ENCODE results near the gene MED12L.
"Not testable (repeated sequence)": the region's sequence is repeated elsewhere in the genome, so short reads cannot be mapped to it uniquely, and the experiment has no call there.

MED12L gene

DNA sequence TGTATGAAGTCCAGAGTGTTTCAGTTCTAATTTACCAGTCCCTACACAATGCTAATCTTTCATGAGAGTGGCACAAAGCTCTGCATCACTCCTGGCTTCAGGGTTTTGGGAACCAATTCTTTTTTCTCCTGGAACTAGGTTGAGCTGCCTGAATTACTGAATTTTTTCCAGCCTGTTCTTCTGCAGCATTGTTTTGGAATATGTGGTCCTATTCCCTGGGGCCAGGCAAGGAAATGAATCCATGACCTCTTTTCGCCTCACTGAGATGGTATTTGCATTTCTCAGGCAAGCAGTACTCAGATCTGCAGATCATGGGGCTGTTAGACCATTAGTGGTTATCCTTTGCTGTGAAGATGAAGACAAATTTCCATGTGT is 143.2 kb downstream of the MED12L start:
- Histone ChIP-seq H3K4me3 (ENCODE audit: low read length) (no peak overlapping the region), H3K9ac (ENCODE audit: low read length) (peak overlapping the region; percentile 4), H2BK120ac (ENCODE audit: low read depth, low read length) (no peak overlapping the region), H3K18ac (ENCODE audit: low read length) (peak overlapping the region; percentile 22), H3K36me3 (ENCODE audit: control insufficient read depth, insufficient read depth, low read length) (no peaks in the 10 kb centered on the region), H3K4ac (ENCODE audit: low read depth, low read length) (no peak overlapping the region), H3K56ac (ENCODE audit: low read length) (no peak overlapping the region), H3K23ac (ENCODE audit: low read length) (no peak overlapping the region), H3K4me2 (ENCODE audit: low read length) (no peak overlapping the region), H4K5ac (ENCODE audit: low read length) (no peak overlapping the region), H3K79me1 (ENCODE audit: low read length) (no peaks in the 10 kb centered on the region), H3K27me3 (ENCODE audit: insufficient read depth, low read length, poor library complexity) (no peaks in the 10 kb centered on the region), H2AK5ac (ENCODE audit: low read length) (no peak overlapping the region), H3K4me1 (ENCODE audit: control insufficient read depth, low read depth, low read length) (peaks cover 5% of the 10 kb centered on the region), H4K8ac (ENCODE audit: low read depth, low read length) (no peak overlapping the region), H3K79me2 (ENCODE audit: control insufficient read depth, insufficient read depth, low read length) (no peaks in the 10 kb centered on the region), H2BK15ac (replicated peaks; ENCODE audit: low read depth) (no peak overlapping the region), H2BK5ac (ENCODE audit: low read length) (no peak overlapping the region), H3K27ac (ENCODE audit: low read depth, low read length) (peak overlapping the region; percentile 47)
- WGBS (ENCODE audit: extremely low coverage, insufficient coverage, low lambda C conversion rate), result no CpG with 5 or more reads among the region's 1 CpG
- DNase-seq, result peak; percentile 43

DNA sequence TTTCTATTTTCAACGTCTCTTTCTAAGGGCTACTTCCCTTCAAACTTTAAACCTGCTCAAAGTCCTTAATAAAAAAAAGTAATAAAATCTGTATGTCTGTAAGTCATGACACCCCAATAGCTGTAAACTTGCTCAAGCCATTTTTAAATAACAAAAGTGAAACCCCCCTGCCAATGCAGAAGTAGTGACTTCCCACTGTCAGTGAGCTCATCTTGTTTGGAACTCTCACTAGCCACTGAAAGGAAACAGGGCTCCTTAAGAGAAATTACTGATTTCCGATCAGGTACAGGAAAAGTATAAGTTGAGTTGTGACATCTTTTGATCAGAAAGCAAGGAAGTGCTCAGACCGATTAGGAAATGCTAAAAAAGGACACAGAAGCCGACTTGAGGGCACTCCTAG is 145.2 kb downstream of the MED12L start:
- Histone ChIP-seq H3K18ac (ENCODE audit: low read length) (no peak overlapping the region), H3K4me3 (ENCODE audit: low read length) (no peak overlapping the region), H3K4me1 (ENCODE audit: control insufficient read depth, low read depth, low read length) (peaks cover 5% of the 10 kb centered on the region), H3K56ac (ENCODE audit: low read length) (no peak overlapping the region), H3K23ac (ENCODE audit: low read length) (no peak overlapping the region), H3K79me1 (ENCODE audit: low read length) (no peaks in the 10 kb centered on the region), H3K79me2 (ENCODE audit: control insufficient read depth, insufficient read depth, low read length) (no peaks in the 10 kb centered on the region), H3K4me2 (ENCODE audit: low read length) (no peak overlapping the region), H3K27me3 (ENCODE audit: insufficient read depth, low read length, poor library complexity) (no peaks in the 10 kb centered on the region), H2BK5ac (ENCODE audit: low read length) (no peak overlapping the region), H3K36me3 (ENCODE audit: control insufficient read depth, insufficient read depth, low read length) (no peaks in the 10 kb centered on the region), H2AK5ac (ENCODE audit: low read length) (no peak overlapping the region), H3K27ac (ENCODE audit: low read depth, low read length) (no peak overlapping the region), H3K4ac (ENCODE audit: low read depth, low read length) (no peak overlapping the region), H2BK15ac (replicated peaks; ENCODE audit: low read depth) (no peak overlapping the region), H3K9ac (ENCODE audit: low read length) (no peak overlapping the region), H4K5ac (ENCODE audit: low read length) (no peak overlapping the region), H4K8ac (ENCODE audit: low read depth, low read length) (no peak overlapping the region), H2BK120ac (ENCODE audit: low read depth, low read length) (no peak overlapping the region)
- no CpG with 5 or more reads among the region's 4 CpGs for WGBS (ENCODE audit: extremely low coverage, insufficient coverage, low lambda C conversion rate)
- no peak for DNase-seq

DNA sequence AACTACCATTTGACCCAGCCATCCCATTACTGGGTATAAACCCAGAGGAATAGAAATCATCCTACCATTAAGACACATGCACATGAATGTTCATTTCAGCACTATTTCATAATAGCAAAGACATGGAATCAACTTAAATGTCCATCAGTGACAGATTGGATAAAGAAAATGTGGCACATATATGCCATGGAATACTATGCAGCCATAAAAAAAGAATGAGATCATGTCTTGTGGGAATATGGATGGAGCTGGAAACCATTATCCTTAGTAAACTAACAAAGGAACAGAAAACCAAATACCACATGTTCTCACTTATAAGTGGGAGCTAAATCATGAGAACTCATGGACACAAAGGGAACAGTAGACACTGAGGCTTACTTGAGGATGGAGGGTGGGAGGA is 146.9 kb downstream of the MED12L start:
- not testable (repeated sequence) for H3K4me1 ChIP-seq (ENCODE audit: control insufficient read depth, low read depth, low read length); H3K79me1 ChIP-seq (ENCODE audit: low read length); H2AK5ac ChIP-seq (ENCODE audit: low read length); H3K4ac ChIP-seq (ENCODE audit: low read depth, low read length); H4K5ac ChIP-seq (ENCODE audit: low read length); H3K18ac ChIP-seq (ENCODE audit: low read length); H3K27ac ChIP-seq (ENCODE audit: low read depth, low read length); H3K4me3 ChIP-seq (ENCODE audit: low read length); H3K79me2 ChIP-seq (ENCODE audit: control insufficient read depth, insufficient read depth, low read length); H2BK5ac ChIP-seq (ENCODE audit: low read length); H4K8ac ChIP-seq (ENCODE audit: low read depth, low read length); H2BK120ac ChIP-seq (ENCODE audit: low read depth, low read length); H2BK15ac ChIP-seq (replicated peaks; ENCODE audit: low read depth); DNase-seq; H3K27me3 ChIP-seq (ENCODE audit: insufficient read depth, low read length, poor library complexity); H3K56ac ChIP-seq (ENCODE audit: low read length); H3K9ac ChIP-seq (ENCODE audit: low read length); H3K36me3 ChIP-seq (ENCODE audit: control insufficient read depth, insufficient read depth, low read length); H3K23ac ChIP-seq (ENCODE audit: low read length); H3K4me2 ChIP-seq (ENCODE audit: low read length)

DNA sequence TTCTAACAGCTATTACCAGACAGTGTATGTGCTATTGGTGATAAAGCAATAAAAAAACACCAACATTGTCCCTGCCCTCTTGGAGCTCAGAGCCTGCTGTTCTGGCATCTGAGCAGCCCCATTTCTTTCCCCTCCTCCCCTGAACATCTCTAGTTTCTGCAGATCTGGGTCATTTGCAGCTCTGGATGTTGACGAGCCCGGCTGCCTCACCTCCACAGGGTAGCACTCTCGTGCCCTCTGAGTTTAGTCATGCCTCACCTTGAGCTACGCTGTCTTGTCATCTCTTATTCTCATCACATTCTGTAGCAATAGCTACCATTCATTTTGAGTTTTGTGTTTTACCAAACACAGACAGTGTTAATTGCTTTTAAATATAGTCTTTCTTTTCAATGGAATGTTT is 147.5 kb downstream of the MED12L start:
- Histone ChIP-seq H3K27ac (ENCODE audit: low read depth, low read length) (no peak overlapping the region), H4K5ac (ENCODE audit: low read length) (no peak overlapping the region), H3K9ac (ENCODE audit: low read length) (no peak overlapping the region), H3K18ac (ENCODE audit: low read length) (no peak overlapping the region), H3K4me1 (ENCODE audit: control insufficient read depth, low read depth, low read length) (peaks cover 5% of the 10 kb centered on the region), H2BK5ac (ENCODE audit: low read length) (no peak overlapping the region), H3K79me1 (ENCODE audit: low read length) (no peaks in the 10 kb centered on the region), H3K27me3 (ENCODE audit: insufficient read depth, low read length, poor library complexity) (no peaks in the 10 kb centered on the region), H3K23ac (ENCODE audit: low read length) (no peak overlapping the region), H3K4me3 (ENCODE audit: low read length) (no peak overlapping the region), H3K36me3 (ENCODE audit: control insufficient read depth, insufficient read depth, low read length) (no peaks in the 10 kb centered on the region), H3K4me2 (ENCODE audit: low read length) (no peak overlapping the region), H2BK15ac (replicated peaks; ENCODE audit: low read depth) (no peak overlapping the region), H4K8ac (ENCODE audit: low read depth, low read length) (no peak overlapping the region), H3K56ac (ENCODE audit: low read length) (no peak overlapping the region), H3K79me2 (ENCODE audit: control insufficient read depth, insufficient read depth, low read length) (no peaks in the 10 kb centered on the region), H2AK5ac (ENCODE audit: low read length) (no peak overlapping the region), H3K4ac (ENCODE audit: low read depth, low read length) (no peak overlapping the region), H2BK120ac (ENCODE audit: low read depth, low read length) (no peak overlapping the region)
- DNase-seq, result no peak
- no CpG with 5 or more reads among the region's 4 CpGs for WGBS (ENCODE audit: extremely low coverage, insufficient coverage, low lambda C conversion rate)

DNA sequence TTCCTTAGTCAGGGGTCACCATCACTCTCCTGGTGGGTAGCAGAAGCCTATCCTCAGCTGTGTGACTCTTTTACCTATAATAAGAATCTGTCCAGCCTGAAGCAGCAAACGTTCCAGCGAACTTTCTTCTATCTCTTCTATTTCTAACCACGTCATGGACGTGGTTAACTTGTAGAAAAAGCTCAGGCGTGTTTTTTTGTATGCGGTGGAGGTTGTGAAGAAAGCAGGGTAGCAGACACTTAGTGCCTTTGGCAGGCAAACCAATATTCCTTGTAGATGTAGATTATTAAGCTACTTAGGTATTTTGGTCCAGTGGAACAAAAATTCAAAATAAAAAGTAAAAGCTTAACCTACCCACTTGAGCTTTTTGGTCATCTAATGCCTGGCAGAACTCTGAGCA is 149.4 kb downstream of the MED12L start:
- H2BK120ac ChIP-seq (ENCODE audit: low read depth, low read length), result no peak overlapping the region
- no peak overlapping the region for H3K56ac ChIP-seq (ENCODE audit: low read length)
- H4K5ac ChIP-seq (ENCODE audit: low read length), result no peak overlapping the region
- no peak overlapping the region for H2AK5ac ChIP-seq (ENCODE audit: low read length)
- no peak overlapping the region for H3K23ac ChIP-seq (ENCODE audit: low read length)
- no peaks in the 10 kb centered on the region for H3K79me2 ChIP-seq (ENCODE audit: control insufficient read depth, insufficient read depth, low read length)
- WGBS (ENCODE audit: extremely low coverage, insufficient coverage, low lambda C conversion rate), result no CpG with 5 or more reads among the region's 6 CpGs
- no peak overlapping the region for H3K18ac ChIP-seq (ENCODE audit: low read length)
- H3K27me3 ChIP-seq (ENCODE audit: insufficient read depth, low read length, poor library complexity), result no peaks in the 10 kb centered on the region
- DNase-seq, result no peak
- H3K4me3 ChIP-seq (ENCODE audit: low read length), result no peak overlapping the region
- H3K9ac ChIP-seq (ENCODE audit: low read length), result no peak overlapping the region
- no peak overlapping the region for H2BK15ac ChIP-seq (replicated peaks; ENCODE audit: low read depth)
- no peak overlapping the region for H3K27ac ChIP-seq (ENCODE audit: low read depth, low read length)
- H3K4me1 ChIP-seq (ENCODE audit: control insufficient read depth, low read depth, low read length), result no peaks in the 10 kb centered on the region
- no peaks in the 10 kb centered on the region for H3K36me3 ChIP-seq (ENCODE audit: control insufficient read depth, insufficient read depth, low read length)
- H2BK5ac ChIP-seq (ENCODE audit: low read length), result no peak overlapping the region
- H4K8ac ChIP-seq (ENCODE audit: low read depth, low read length), result no peak overlapping the region
- no peaks in the 10 kb centered on the region for H3K79me1 ChIP-seq (ENCODE audit: low read length)
- H3K4ac ChIP-seq (ENCODE audit: low read depth, low read length), result no peak overlapping the region
- no peak overlapping the region for H3K4me2 ChIP-seq (ENCODE audit: low read length)

DNA sequence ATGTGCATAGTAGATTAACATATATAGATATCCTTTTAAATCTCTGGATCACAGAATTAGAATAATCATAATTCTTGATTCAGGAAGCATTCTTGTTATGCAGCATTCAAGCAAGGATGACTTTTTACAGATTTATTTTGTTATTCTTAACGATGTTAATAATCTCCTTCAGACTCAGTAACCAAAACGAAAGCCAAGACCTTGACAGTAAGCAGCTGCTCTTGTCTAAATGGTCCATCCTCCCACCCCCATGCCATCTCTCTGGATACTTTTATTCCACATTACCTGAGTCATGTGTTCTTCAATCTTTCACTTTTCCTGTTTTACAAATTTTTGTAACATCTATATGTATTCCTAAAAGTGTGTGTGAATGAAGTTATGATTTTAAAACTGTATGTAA is 150.9 kb downstream of the MED12L start:
- no peak overlapping the region for H2BK15ac ChIP-seq (replicated peaks; ENCODE audit: low read depth)
- DNase-seq, result no peak
- no peaks in the 10 kb centered on the region for H3K79me1 ChIP-seq (ENCODE audit: low read length)
- no peak overlapping the region for H3K23ac ChIP-seq (ENCODE audit: low read length)
- H3K27ac ChIP-seq (ENCODE audit: low read depth, low read length), result no peak overlapping the region
- H3K9ac ChIP-seq (ENCODE audit: low read length), result no peak overlapping the region
- no peak overlapping the region for H3K4me2 ChIP-seq (ENCODE audit: low read length)
- no peak overlapping the region for H2BK120ac ChIP-seq (ENCODE audit: low read depth, low read length)
- H3K4me1 ChIP-seq (ENCODE audit: control insufficient read depth, low read depth, low read length), result no peaks in the 10 kb centered on the region
- H3K79me2 ChIP-seq (ENCODE audit: control insufficient read depth, insufficient read depth, low read length), result no peaks in the 10 kb centered on the region
- no peak overlapping the region for H2AK5ac ChIP-seq (ENCODE audit: low read length)
- H3K4me3 ChIP-seq (ENCODE audit: low read length), result no peak overlapping the region
- no peak overlapping the region for H4K5ac ChIP-seq (ENCODE audit: low read length)
- H3K36me3 ChIP-seq (ENCODE audit: control insufficient read depth, insufficient read depth, low read length), result no peaks in the 10 kb centered on the region
- no peaks in the 10 kb centered on the region for H3K27me3 ChIP-seq (ENCODE audit: insufficient read depth, low read length, poor library complexity)
- H2BK5ac ChIP-seq (ENCODE audit: low read length), result no peak overlapping the region
- H3K4ac ChIP-seq (ENCODE audit: low read depth, low read length), result no peak overlapping the region
- no CpG with 5 or more reads among the region's 2 CpGs for WGBS (ENCODE audit: extremely low coverage, insufficient coverage, low lambda C conversion rate)
- H3K18ac ChIP-seq (ENCODE audit: low read length), result no peak overlapping the region
- H3K56ac ChIP-seq (ENCODE audit: low read length), result no peak overlapping the region
- H4K8ac ChIP-seq (ENCODE audit: low read depth, low read length), result no peak overlapping the region
